NCI-H2171 (cell line): ENCODE measurements around the gene PROB1.
"Not testable (repeated sequence)": the region's sequence is repeated elsewhere in the genome, so short reads cannot be mapped to it uniquely, and the experiment has no call there.

Experiments
- DNase-seq: peaks from one replicate; lab custom pipeline; 2025; lab: John Stamatoyannopoulos, UW

PROB1 gene

GRCh38 chr5:139413153-139413552 lies 18.2 kb upstream of the PROB1 start:
- DNase-seq, result no peak

- no peak for DNase-seq
Observed at GRCh38 chr5:139410993-139411828, 16.3 kb upstream of the PROB1 start.

DNA sequence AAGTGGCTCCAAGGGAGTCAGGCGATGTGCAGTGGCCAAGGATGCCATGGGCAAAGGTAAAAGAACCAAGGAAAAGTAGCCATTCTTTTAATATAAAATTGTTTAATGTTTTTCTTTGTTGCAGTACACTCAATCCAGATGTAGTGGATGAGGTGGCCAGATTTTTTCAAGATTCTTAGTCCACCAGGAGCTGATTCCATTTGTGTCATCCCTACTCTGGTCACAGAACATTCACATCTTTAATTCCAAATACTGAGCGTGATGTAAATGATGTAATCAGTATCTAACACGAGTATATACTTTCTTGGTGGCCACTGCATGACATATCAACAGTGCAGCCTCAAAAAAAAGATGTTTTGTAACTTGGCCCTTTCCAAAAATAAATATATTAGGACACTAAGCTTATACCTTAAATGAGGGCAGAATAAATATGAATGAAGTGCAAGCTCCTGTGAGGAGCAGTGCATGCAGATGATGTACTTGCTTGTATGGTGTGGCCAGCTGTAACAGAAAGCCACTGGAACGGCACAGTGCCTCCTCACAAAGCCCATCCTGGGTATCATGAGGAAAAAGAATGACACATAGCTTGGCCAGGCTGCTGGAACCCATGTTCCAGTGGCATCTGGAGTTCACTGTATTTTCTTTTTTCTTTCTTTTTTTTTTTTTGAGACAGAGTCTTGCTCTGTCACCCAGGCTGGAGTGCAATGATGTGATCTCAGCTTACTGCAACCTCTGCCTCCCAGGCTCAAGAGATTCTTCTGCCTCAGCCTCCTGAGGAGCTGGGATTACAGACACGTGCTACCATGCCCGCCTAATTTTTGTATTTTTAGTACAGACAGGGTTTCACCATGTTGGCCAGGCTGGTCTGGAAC lies 15.5 kb upstream of the PROB1 start:
- no peak for DNase-seq

GRCh38 chr5:139409116-139409515 lies 14.2 kb upstream of the PROB1 start:
- not testable (repeated sequence) for DNase-seq

- DNase-seq, result no peak
Observed at GRCh38 chr5:139408191-139408590, 13.3 kb upstream of the PROB1 start.

- no peak for DNase-seq
Observed at GRCh38 chr5:139407517-139407916, 12.6 kb upstream of the PROB1 start.

DNA sequence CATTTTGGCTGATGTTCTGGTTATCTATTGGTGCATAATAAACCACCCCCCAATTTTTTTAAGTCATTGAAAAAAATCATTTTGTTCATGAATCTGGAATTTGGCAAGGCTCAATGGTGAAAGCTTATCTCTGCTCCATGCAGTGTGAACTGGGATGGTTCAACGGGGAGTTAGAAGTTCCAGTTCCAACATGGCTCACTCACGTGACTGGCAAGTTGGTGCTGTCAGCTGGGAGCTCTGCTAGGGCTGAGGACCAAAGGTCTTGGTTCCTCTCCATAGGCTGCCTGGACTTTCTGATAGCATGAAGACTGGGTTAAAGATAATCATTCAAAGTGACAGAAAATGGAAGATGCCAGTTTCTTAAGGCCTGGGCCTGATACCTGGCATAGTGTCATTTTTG lies 12.1 kb upstream of the PROB1 start:
- no peak for DNase-seq

DNA sequence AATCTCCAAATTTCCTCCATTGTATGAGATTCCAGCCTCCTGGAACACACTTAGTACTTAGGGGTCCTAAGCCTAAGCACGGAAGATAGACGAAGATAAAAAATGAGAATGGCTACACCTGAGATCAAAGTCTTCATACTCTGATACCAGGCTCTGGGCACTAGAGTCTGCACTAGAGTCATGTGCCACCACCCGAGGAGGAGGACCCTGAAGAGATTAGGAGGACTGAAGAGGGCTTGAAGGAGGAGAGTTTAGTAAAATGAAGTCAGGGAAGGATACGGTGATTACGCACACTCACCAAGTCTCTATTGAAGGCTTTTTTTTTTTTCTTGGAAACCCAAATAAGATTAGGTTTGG lies 9.6 kb upstream of the PROB1 start:
- no peak for DNase-seq

DNA sequence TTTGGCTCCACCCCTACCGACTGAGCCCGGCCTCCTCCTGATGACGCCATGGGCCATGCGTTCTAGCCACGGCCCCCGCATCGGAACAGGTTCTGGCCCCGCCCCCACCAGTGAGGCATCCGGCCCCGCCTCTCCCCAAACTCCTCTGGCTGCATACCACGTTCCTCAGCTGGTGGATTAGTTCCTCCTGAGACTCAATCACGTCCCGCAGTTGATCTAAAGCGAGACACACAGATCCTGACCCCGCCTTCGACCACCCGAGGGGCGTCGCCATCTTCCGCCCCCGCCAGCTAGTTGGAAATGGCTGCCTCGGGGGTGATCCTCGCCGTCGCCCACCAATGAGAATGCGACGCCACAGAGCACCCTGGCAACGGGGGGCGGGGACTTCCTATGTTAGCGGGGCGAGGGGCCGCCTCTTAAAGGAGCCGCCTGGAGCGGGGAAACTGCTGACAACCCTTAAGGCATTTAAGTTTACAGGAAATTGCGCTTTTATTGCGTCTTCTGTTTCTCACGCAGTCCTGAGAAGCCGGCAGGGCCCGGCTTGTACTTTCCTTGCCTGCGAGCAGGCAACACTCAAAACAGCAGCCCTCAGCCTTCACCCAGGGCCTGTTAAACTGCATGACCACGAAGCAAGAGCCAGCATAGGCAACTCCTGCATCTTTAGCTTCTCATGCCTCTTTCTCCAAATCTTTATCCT lies 9.0 kb upstream of the PROB1 start, which contains the start of gene SPATA24:
Gene SPATA24, minus strand, starts transcription at position 303 of the 697 bp plus-strand sequence. Its CDS starts 29 bp downstream, at position 274.
- peak; percentile 84 for DNase-seq

GRCh38 chr5:139403418-139403786 lies 8.5 kb upstream of the PROB1 start:
- DNase-seq, result no peak

DNA sequence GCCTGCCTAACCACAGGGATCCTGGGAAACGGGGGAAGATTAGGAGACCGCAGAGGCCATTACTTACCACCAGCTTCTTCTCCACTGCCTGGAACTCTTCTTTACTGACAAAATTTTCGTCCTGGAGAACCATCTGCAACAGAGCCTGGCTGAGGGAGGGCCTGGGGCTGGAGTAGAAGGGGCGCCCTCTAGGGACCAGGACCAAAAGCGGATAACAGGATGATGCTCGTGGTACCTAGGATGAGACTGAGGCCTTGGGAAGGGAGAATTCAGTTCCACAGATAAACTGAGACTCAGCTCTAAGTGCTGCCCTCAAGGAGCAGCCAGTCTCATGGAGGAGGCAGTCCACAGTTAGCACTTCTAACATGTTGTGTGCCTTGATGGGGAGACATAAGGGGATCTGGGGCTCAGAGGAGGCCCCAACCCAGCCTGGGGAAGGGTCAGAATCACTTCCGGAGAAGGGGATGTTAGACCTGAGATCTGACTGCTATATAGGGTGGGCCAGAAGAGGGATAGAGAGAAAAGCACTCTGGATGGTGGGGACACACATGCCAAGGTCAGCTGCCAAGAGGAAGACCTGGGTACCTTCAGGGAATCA lies 7.8 kb upstream of the PROB1 start:
- DNase-seq, result no peak

DNA sequence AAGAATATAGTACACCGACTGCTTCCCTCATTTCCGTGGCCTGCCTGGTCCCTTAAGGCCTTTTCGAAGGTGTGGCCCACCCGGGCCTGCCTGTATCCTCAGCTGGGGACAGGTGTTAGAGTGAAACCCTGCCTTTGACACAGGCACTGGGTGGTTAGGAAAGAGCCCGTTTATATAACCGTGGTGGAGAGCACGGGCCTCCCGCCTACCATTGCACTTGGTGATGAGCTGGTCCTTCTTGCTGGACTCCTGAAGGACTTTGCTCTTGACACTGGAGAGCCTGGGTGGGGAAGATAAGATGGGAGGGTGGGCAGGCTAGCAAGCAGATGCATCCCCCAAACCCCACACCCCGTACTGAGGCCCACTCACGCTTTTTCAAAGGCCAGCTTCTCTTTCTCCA lies 6.6 kb upstream of the PROB1 start:
- no peak for DNase-seq

GRCh38 chr5:139399501-139400121 lies 4.7 kb upstream of the PROB1 start:
- DNase-seq, result no peak

DNA sequence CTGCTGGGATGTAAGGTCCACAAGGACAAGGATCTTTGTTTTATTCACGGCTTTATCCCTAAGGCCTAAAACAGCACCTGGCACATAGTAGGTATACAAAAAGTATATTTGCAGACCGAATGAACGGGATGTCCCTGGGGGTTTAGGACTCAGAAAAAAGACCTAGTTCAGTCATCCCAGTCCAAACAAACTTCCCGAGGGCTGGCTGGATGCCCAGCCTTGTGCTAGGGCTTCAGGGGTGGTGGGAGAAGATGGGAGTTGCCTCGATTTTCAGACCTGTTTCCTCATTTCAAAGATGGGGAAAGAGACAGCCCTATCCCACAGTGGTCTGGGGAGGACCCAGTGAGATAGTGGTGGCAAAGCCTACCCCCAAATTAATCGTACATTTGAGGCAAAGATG lies 3.0 kb upstream of the PROB1 start:
- no peak for DNase-seq

DNA sequence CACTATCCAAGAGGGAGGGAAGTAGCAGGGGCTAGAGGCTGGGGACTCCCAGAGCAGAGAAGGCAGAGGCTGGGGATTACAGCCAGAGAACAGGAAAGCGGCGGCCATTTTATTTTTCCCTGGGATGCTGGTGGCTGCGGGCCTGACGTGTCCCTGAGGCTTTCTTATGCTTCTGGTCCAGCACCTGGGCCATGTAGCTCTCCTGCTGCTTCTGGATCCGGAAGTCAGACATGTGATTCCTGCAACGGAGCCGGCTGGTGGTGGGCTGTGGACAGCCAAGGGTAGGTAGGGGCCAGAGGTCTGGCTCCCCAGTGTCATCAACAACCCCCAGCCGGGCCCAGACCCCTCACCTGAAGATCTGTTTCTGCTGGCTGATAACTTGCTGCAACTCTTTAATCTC lies 1.8 kb upstream of the PROB1 start:
- DNase-seq, result no peak

DNA sequence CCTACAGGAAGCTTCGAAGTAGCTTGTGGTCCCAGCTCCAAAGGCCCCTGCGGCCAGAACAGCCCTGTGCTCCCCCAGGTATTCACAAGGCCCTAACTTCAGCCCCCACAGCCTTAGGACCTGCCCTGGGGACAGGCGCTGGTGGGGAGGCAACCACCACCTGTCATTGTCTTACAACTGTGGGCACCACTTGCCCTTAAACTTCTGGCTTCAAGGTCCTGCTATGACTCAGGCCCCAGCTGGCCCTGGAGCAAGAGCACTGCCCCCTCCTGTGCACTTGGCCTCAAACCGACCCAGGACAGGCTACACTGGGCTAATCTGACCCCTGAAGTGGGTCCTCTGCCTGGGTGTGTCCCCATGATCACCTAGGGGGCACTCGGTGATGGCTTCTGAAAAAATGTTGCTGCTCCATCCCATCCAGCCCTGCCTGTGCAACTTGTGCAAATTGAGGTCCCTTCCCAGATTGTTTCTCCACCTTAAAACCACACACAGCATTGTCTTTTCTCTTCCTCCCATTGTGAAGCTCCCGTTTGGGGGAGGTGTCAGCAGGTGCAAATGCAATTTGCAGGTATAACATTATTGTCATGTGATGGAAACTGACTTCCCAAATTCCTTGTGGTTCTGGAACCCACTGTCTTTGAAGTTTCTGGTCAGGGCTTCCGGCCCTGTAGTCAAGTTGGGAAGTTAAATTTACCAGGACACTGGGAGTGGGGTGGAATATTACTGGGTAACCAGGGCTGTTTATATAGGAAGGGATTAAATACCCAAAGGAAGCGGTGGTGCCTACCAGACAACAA lies 1.1 kb upstream of the PROB1 start:
- no peak for DNase-seq

GRCh38 chr5:139394123-139394653 lies 716 bp downstream of the PROB1 start:
- DNase-seq, result peak; percentile 21

DNA sequence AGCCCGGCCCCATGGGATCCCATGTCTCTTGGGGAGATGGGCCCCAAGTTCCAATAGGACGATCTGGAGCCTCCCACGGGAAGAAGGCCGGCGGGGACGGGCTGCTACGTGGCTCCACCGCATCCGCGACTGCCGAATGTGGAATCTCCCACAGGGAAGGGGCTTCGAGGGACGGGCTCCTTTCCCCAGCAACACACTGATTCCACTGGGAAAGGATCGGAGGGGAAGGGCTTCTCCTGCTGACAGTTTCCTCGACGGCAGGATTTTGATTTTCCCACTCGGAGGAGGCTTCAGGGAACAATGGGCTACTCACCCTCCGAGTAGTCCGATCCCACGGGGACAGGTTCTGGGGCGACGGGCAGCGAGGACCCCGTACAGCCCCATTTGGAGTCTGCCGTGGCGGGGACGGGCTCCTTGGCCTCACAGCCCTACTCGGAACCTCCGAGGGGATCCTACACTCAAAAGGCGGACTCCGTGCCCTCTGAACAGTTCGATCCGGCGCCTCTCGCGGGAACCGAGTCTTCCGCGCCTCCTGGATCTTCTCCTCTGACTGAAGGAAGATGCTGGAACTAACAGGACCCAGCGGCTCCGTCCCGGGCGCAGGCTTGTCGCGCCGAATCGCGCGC lies 1.3 kb downstream of the PROB1 start:
- DNase-seq, result no peak

DNA sequence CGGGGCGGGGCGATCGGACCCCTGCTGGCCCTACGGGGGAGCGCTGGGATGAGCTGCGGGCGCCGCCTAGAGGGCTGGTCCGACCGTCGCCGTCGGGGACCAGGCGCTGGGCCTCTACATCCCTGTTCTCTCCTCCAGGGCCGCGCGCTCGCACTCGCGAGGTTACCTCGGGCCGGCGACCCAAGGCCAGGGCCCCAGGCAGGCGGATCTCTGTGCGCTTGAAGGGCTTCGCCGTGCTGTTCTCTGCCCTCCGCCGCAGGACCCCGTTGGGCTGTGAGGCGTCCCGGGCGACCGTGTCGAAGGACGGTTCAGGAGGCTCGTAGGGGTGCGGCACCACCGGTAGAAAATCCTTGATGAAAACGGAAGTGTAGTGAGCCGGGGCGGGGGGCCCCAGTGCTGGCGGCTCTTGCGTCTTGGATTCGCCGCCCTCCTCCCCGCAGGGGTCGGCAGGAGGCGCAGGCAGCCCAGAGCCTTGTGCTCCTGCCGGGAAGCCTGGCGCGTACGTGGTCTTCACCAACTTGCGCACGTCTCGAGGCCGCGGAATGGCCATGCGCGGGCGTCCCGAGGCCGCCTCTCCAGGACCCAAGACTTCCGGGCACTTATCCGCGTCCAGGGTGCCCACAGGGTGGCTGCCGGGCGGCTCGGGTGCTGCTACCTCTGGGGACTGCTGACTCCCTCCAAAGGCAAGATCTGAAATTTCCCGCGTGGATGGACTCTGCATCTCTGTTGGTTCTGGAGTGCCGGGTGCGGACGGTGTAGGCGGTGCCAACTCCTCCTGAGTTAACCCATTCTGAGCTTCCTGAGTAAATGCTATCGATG lies 2.0 kb downstream of the PROB1 start:
- no peak for DNase-seq
